GM12873 (cell line): Measurements from ENCODE around the gene LRP11.

Experiments
- CTCF ChIP-seq: IDR thresholded peaks from 2 replicates; pipeline ENCODE4 v1.5.1; 2012; ENCODE audit warnings: low read depth, mild to moderate bottlenecking, moderate library complexity, low read length, control low read depth; ENCODE audit not compliant: insufficient read depth; ENCODE audit errors: missing control alignments

The LRP11 gene

DNA sequence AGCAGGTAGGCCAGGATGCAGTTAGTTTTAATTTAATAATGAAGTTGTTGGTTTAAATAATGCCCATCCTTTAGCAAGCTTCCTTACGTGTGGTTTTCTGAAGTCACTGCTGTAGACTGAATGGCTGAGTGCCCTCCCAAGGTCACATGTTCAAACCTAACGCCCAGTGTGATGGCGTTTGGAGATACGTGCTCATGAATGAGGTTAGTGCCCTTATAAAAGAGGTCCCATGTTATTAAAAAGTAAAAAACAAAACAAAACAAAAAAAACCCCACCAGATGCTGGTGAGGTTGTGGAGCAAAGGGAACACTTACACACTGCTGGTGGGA is 16.3 kb downstream of the LRP11 start:
- no peak for TF ChIP-seq CTCF

GRCh38 chr6:149846321-149846720 is 17.8 kb downstream of the LRP11 start:
- no peak for TF ChIP-seq CTCF

DNA sequence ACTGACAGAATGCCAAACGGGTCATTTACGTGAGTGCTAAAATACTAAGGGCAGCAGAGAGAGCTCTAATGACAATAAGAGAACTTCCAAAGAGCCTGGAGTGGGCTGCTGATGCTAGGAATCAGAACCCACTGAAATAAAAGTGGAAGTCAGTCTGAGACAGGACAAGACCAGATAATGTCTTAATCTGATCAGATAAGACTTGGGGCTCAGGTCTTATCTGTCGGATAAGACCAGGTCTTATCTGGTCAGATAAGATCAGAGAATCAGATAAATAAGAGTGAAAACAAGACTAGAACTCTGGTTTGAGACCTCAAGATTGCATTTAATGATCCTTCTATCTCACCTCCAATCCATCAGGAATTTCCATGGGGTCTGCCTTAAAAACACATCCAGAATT is 18.6 kb downstream of the LRP11 start:
- TF ChIP-seq CTCF: no peak

GRCh38 chr6:149844480-149844879 is 19.7 kb downstream of the LRP11 start:
- TF ChIP-seq CTCF: no peak

GRCh38 chr6:149843051-149843633 is 21.0 kb downstream of the LRP11 start:
- no peak for TF ChIP-seq CTCF

DNA sequence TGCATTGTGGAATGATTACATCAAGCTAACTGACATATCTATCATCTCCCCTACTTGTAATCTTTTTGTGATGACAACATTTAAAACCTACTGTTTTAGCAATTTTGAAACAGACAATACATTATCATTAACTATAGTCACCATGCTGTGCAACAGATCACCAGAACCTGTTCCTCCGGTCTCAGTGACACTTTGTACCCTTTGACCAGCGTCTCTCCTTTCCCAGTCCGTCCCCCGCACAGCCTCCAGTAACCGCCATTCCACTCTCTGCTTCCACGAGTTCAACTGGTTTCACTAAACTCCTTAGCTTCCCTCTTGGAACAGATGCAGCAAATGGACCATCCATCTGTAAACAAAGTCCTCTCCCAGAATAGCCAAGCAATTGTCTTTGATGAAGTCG is 21.8 kb downstream of the LRP11 start:
- TF ChIP-seq CTCF: no peak

DNA sequence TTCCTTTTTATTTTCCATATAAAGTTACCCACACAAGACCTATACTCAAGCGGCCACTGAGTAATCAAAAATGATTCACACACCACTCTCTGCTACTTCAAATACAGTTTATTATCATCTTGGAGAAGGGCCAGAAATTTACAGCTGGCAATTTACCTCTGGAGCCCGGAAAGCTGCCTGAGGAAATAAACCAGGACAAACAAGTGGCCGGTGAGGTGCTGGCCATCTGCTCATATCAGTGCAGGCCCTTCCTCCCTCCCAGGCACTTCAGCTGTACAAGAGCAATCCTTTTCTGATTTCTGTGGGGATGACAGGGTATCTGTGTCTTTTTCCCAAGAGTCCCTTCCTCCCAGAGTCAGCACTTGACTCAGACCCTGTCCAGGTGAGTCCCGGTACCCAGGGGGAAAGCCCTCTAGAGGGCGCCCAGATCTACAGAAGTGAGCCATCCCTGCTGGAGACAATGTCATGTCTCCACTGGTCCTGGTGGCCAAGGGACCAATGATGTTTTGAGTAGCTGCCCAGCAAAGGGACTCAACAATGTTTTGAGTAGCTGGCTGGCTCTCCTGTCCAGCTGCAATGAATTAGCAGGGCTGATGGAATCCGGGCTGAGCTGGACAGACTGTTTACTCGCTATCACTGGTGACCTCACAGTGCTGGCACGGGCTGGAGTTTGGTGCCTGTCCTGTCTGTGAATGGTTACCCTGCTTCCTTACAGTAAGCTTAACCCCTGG is 23.6 kb downstream of the LRP11 start:
- TF ChIP-seq CTCF: peak; percentile 87
